ENCODE data around the gene ACTG2.
"Not testable (repeated sequence)": the region's sequence is repeated elsewhere in the genome, so short reads cannot be mapped to it uniquely, and the experiment has no call there.

The ACTG2 gene

DNA sequence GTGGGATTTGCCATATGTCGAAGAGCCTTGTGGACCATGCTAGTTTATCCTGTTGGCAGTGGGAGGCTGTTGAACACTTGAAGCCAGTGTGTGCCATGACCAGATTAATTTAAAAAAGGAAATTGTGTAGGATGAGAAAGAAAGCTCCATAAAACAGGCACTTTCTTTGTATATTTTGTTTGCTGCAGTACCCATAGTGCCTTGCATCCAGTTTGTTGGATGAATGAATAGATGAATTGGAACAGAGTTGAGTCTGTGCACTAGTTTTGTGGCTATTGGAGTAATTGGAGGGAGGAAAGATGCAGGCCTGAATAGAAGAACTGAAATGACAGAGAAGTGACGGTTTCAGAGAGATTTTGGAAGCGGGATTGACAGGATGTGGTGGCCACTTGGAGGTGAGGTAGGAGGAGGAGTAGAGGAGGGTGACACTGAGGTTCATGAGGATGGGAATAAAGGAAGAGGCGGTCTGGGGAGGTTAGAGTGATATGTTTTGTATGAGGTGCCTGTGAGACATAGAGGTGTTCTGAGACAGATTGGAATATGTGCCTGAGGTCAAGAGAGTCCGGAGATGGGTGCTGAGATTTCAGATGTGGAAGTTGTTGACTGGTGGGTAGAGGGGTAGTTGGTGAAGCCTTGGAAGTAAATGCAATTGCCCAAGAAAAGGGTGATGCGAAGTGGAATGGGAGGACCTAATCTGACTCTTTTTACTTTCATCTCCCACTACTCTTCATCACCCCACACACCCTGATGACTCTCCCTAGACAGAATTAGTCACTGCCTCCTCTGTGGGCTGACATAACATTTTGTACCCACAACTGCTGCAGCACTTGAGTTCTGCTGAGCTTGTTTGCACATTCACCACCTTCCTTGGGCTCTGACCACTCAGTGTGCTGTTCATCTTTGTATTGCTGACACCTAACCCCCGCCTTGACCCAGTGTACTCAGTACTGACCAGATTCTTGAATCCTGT, 39.0 kb downstream of the ACTG2 start:
- in situ Hi-C loops (cut with MboI; ENCODE audit: low sequenced_read_pairs) = no loop called here

DNA sequence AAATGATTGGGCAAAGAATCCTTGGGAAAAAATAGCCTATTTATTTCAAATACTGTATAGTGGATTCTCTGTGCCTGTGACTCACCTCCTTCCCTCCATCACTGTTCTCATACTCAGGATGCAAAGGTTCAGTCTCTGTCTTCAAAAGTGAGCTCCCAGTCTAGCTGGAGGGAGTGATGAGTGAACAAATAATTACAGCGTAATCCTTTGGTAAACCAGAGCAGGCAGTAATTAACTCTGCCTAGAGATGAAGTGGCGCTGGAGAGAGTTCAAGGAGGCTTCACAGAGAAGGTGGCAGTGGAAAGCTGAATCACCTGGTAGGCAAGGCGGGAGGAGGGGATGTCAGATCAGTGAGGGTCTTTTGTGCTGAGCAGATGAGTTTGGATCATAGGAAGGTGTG, 40.4 kb downstream of the ACTG2 start:
- in situ Hi-C loops (cut with MboI; ENCODE audit: low sequenced_read_pairs) = no loop called here

DNA sequence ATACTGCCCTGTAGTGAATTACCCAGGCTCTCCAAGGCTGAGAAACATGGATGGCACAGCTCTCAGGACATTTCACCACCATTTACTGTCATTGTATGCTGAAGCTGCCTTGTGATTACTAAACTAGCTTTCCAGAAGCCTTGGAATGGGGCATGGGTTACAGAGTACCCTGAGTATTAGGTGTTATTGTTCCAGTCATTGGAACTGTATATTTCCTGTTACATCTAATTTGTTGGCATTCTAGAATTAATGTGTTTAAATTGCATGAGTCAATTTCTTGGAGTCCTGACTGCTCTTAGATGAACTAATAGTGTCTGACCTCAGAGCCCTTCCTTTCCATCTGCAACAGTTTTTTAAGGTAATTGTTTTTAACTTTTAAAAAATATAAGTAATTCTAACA, 42.8 kb downstream of the ACTG2 start:
- in situ Hi-C loops (cut with MboI; ENCODE audit: low sequenced_read_pairs) = no loop called here

DNA sequence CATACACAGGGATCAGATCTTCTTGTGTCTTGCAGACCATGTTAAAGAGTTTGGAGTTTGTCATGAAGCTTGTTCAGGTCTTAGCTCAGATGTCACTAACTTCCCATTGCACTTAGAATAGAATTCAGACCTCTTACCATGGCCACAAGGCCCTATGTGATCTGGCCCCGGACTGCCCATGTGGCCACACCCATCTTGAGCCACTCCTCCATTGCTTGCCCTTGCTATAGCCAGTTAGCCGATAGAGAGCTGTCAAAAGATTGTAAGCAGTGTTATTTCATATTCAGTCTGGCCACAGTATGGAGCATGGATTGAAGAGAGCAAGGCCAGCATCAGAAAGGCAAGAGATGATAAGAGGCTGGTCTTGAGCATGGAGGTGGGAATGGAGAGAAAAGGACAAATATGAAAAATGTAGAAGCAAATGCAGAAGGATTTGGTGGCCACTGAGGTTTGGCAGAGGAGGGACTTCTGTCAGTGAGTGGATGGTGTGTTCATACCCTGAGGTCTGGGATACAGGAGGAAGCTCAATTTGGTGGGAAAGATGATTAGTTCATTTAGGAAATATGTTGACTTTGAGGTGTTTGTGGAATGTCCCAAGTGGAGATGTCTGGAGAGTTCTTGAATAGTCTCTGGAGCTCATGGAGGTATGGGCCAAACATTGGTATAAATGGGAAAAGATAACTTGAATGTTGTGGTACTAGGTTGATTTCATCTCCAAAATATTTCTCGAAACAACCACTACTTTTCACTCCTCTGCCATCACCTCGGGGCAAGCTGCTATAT, 44.5 kb downstream of the ACTG2 start:
- in situ Hi-C loops (cut with MboI; ENCODE audit: low sequenced_read_pairs) = no loop called here

DNA sequence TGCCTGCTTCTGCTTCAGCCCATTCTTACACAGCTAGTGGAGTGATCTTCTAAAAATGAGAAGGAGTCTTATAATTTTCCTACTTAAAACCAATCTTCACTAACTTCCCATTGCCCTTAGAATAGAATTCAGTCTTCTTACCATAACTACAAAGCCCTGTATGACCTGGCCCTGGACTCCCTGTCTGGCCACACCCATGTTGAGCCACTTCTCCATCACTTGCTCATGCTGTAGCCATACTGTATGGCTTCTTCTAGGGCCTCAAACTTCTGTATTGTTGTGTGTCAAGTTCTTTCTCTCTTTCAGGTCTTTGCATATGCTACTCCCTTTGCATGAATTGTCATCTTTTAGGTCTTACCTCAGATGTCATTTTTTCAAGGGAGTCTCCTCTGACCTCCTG, 45.1 kb downstream of the ACTG2 start:
- in situ Hi-C loops (cut with MboI; ENCODE audit: low sequenced_read_pairs) = no loop called here

DNA sequence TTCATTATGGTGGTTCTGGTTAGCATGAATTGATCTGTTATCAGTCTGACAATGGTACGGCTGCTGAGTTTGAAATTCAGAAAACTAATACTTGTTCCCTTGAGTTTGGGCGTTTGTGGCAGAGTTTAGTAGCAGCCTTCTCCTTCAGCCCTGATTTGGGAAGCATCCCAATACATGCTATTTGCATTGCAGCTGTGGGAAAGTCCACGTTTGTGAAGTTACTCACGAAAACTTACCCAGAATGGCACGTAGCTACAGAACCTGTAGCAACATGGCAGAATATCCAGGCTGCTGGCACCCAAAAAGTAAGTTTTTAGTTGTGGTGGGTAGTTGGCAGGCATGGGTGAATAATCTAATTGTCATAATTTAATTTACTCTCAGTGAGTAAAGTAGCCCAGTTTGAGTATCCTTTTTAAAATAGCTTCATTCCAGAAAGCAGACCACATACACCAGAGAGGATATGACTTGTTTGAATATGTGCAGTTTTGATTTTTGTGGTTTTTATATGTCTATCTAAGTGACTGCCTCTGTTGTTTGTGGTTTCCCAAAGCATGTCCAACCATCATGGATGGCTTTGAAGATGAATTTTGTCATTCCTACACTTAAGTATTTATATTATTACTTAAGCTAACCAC, 46.0 kb downstream of the ACTG2 start:
- in situ Hi-C loops (cut with MboI; ENCODE audit: low sequenced_read_pairs) = no loop called here

DNA sequence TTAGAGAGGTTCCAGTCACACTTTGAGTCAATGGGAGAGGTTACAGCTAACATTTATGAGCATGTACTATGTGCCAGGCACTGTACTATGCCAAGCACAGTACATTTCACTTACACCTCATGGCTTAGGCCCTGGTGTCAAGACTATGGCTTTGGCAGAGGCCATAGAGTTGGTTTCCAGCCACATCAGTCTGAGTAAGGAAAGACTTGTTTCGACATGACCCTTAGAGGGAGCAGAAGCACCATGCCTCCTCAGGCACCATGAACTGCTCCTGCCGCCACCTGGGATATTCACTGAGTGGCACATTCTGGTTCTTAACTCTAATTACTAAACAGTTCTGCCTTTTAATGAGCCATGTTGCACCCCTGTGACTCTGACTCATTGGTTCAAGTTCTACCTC, 46.6 kb downstream of the ACTG2 start:
- in situ Hi-C loops (cut with MboI; ENCODE audit: low sequenced_read_pairs) = no loop called here

DNA sequence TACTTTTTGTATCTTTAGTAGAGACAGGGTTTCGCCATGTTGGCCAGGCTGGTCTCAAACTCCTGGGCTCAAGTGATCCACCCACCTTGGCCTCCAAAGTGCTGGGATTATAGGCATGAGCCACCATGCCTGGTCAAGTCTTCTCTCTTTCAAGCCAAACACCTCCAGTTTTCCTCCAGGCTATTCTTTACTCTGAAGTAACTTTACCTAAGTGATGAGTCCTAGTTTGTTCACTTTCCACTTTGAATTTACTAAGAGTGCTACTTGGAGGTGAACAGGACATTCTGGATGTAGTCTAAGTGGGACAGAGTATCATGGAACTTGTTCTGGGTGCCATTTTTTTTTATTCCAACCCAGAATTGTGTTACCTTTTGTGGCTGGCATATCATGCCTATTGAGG, 47.3 kb downstream of the ACTG2 start:
- in situ Hi-C loops (cut with MboI; ENCODE audit: low sequenced_read_pairs) = not testable (repeated sequence)

DNA sequence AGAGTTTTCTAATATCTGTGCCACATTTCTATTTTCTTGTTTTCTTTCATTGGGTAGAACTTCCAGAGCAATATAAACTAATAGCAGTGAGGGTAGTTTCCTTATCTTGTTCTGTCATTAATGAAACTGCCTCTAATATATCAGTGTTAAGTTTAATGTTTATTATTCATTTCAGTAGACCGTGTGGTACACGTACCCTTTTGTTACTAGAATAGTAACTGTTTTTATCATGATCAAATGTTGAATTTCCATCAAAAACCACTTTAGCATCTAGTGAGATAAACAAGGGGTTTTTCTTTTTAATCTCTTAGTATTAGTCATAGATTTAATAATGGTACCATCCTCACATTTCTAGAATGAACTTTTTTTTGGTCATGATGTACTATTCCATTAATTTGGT, 49.9 kb downstream of the ACTG2 start:
- in situ Hi-C loops (cut with MboI; ENCODE audit: low sequenced_read_pairs) = no loop called here

DNA sequence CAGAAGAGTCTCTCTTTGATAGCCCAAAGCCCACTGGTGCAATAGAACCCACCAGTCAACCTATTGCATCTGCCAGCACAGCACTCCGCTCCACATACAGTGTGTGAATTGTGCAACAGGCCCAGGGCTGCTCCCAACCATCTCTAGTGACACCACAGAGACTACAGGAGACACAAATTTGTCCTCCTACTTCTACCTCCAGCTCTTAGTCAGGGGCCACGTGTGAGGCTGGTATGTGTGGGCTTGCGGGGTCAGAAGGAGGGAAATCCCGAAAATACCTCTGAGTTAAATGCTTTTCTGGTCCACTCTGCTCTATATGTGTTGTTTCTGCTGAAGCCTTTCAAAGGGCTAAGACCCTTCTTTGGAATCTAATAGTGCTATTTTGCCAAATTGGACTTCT, 51.9 kb downstream of the ACTG2 start:
- in situ Hi-C loops (cut with MboI; ENCODE audit: low sequenced_read_pairs) = no loop called here

DNA sequence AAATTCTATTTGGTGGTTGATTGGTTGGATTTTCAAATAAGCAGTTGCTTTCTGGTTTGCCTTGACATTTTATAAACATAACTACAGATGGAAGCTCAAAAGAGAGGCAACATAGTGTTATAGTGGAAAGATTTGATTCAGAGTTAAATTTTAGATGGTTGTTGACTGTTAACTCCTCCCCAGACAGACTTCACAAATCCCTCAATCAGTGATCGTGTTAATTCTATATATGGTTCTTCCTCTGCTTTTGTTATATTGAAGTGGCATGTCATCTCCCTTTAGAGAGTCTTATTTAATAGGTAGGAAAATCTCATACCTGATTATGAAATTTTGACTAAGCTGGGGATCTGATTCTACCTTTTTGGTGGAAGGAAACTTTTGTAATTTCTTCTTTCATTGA, 53.4 kb downstream of the ACTG2 start:
- in situ Hi-C loops (cut with MboI; ENCODE audit: low sequenced_read_pairs) = no loop called here

DNA sequence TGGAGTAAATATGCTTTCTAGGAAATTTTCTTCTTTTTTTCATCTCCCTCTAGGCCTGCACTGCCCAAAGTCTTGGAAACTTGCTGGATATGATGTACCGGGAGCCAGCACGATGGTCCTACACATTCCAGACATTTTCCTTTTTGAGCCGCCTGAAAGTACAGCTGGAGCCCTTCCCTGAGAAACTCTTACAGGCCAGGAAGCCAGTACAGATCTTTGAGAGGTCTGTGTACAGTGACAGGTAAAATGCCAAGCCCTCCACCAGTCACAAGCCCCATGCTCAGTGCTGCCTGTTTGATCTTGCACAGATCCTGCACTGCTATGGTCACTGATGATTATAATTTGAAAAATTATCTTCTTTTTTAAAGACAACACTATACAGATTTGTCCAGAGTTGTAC, 53.9 kb downstream of the ACTG2 start:
- in situ Hi-C loops (cut with MboI; ENCODE audit: low sequenced_read_pairs) = no loop called here

DNA sequence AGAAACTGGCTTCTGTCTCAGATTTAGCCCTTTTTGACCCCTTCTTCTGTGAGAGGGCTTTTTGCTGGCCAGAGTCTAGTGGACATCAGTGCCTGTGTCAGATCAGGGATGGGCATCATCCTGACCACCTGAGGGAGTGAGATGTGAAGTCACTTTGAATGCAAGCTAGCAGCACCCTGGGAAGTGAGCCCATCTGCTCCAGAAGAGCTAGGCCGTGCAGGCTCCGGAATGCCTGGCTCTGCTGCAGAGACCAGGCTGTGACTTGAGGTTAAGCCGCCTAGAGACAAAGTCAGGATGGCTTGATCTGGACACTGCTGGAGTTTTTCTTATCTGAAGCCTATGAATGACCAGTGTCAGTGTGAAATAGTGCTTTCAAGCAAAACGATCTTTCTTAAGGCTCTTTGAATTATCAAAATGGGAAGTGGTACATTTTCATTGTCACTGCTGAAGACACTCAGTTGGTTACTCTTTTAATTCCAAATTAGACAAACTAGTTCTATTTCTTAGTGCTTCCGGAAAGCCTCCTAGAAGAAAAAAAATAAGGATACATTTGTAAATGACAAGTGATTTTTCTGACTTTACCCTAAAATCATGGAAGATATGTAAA, 54.7 kb downstream of the ACTG2 start:
- in situ Hi-C loops (cut with MboI; ENCODE audit: low sequenced_read_pairs) = no loop called here

DNA sequence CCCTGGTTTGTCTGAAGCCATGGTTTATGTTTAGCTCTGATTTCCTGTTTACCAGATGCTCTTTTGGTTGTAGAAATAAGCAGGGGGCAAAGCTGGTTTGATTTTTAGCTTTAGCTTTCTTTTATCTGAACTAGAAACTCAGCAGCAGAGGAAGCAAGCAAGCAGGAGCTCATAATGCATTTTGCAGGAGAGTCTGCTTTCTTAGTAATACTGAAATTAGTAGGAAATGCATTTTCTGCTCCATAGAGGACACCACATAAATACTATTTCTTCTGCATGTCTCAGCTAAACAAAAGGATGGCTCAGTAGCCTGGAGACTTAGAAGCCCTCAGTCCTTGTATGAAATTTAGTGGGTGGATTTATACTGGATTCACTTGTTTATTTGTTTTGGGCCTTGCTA, 57.0 kb downstream of the ACTG2 start:
- in situ Hi-C loops (cut with MboI; ENCODE audit: low sequenced_read_pairs) = no loop called here

DNA sequence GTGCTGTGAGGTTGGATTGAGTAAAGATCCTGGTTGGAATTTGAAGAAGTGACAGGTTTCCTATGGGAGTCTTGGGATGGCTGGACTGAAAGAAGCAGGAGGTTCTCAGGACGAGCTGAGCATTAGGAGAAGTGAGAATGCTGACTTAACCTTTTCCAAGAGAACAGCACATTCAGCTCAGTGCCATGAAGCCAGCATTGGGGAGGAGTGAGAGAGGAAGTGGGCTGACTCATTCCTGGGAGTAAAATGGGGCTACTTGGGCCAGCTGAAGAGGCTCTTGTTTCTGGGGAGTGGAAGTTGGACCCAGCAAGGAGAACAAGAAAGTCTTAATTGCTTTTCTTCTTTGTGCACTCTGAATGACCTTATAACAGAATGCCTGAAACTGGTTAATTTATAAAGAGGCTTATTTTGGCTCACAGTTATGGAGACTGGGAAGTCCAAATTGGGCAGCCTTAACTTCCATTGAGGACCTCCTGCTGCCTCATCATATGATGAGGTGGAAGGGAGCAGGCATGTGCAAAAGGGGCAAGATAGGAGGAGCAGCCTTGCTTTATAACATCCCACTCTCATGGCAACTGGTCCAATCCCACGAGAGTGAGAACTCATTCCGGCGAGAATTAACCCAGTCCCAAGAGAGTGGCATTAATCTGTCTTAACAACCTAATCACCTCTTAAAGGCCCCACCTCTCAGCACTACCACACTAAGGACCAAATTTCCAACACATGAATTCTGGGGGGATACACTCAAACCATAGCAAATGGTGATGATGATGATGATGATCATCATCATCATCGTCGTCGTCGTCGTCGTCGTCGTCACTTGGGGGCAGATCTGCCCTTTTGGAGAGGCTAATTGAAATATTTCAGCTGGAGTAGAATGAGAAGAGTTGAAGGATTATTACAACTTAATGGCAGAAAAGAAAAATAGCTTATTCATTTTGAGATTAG, 60.0 kb downstream of the ACTG2 start:
- in situ Hi-C loops (cut with MboI; ENCODE audit: low sequenced_read_pairs) = no loop called here

DNA sequence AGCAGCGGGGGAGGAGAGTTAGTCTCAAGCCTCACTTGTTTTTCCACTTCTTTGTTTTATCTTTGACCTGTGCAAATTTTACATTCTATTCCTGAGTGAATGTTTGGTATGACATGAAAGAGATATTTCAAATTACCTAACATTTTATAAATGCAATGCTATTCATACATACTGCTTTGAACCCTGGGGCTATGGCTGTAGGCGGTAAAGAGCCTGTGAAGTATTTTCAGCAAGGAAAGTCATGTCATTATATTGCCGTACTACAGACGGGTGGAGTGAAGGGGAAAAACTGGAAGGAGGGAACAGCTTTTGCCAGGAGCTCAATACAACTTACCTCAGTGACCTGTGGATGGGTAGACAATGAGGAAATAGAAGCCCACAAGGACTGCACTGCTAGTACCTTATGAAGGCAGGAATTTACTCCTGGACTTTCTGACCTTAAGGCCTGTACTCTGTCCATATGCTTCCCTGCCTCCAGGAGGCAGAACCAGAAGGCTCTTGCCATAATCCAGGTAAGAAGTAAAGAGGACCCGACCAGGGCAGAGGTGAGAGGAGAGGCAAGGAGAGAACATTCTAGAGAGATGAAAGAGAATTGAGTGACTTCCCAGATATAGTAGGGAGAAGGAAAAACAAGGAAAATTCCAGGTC, 63.5 kb downstream of the ACTG2 start:
- in situ Hi-C loops (cut with MboI; ENCODE audit: low sequenced_read_pairs) = no loop called here

DNA sequence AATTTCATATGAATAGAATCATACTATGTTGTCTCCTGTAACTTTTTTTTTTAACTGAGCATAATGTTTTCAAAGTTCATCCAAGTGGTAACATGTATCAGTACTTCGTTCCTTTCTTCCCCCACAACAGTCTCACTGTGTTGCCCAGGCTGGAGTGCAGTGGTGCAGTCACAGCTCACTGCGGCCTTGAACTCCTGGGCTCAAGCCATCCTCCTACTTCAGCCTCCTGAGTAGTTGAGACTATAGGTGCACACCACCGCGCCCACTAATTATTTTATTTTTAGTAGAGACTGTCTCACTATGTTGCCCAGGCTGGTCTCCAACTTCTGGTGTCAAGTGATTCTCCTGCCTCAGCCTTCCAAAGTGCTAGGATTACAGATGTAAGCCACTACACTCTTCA, 68.5 kb downstream of the ACTG2 start:
- in situ Hi-C loops (cut with MboI; ENCODE audit: low sequenced_read_pairs) = no loop called here

DNA sequence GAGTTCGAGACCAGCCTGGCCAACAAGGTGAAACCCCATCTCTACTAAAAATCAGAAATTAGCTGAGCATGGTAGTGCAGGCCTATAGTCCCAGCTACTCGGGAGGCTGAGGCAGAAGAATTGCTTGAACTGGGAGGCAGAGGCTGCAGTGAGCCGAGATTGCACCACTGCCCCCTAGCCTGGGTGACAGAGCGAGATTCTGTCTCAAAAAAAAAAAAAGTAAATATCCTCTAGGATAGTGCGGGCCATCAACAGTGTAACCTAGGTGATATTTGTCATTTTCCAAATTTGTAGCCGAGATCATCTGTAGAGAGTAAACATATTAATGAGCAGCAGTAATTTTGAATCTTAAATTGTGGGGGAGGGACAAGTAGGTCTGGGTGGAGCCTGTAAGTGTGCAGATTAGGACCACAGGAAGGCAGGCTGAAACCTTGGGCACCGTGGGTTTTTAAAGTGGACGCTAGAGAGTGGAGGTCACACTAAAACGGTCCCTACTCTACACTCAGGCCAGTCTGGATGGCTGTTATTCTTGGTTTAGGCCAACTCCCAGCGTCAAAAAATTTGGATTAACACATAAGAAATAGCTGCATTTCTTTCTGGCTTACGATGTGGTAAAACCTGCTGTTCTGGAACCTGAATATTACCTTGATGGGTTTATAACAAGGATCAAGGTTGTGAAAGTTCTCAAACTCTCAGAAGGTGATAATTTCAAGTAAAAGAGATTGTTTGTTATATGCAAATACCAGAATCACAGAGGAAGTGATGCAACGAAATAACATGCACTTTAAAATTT, 69.2 kb downstream of the ACTG2 start:
- in situ Hi-C loops (cut with MboI; ENCODE audit: low sequenced_read_pairs) = no loop called here

DNA sequence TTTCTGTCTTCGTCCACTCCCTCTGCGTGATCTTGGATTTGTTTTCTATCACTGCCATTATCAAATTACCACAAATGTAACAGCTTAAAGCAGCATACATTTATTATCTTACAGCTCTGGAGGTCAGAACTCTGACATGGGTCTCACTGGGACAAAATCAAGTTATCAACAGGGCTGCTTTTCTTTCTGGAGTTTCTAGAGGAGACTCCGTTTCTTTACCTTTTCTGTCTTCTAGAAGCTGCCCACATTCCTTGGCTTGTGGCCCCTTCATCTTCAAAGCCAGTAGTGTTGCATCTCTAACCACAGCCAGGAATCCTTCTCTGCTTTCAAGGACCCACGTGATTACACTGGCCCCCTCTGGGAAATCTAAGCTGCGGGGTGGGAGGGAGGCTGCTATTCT, 70.0 kb downstream of the ACTG2 start:
- in situ Hi-C loops (cut with MboI; ENCODE audit: low sequenced_read_pairs) = no loop called here
